Mesendoderm (in vitro differentiated cells): ENCODE data around the gene INPP5E.

ENCODE experiments used
- DNase-seq: peaks from one replicate; pipeline ENCODE4 v3.0.0; 2013
- H2AK5ac ChIP-seq: 2 replicates; pipeline ENCODE4 v1.6.1; 2013; ENCODE audit warnings: low read length, inconsistent platforms
- H2BK120ac ChIP-seq: 2 replicates; pipeline ENCODE4 v1.6.1; 2013; ENCODE audit warnings: low read depth, mild to moderate bottlenecking, low read length, moderate library complexity, mixed read lengths
- H2BK15ac ChIP-seq: replicated peaks from 2 replicates; pipeline ENCODE4 v1.6.1; 2013; ENCODE audit warnings: low read depth, mild to moderate bottlenecking, moderate library complexity
- H2BK5ac ChIP-seq: 2 replicates; pipeline ENCODE4 v1.6.1; 2013; ENCODE audit warnings: low read length, inconsistent platforms
- H3K18ac ChIP-seq: 2 replicates; pipeline ENCODE4 v1.6.1; 2013; ENCODE audit warnings: mild to moderate bottlenecking, low read length, mixed read lengths
- H3K23ac ChIP-seq: one replicate; pipeline ENCODE4 v1.6.1; 2013; ENCODE audit warnings: low read length
- H3K27ac ChIP-seq: 2 replicates; pipeline ENCODE4 v1.5.1; 2013; ENCODE audit warnings: low read depth, mild to moderate bottlenecking, inconsistent platforms, low read length, moderate library complexity
- H3K27me3 ChIP-seq: 2 replicates; pipeline ENCODE4 v1.6.1; 2013; ENCODE audit warnings: low read length, control low read depth, mild to moderate bottlenecking, inconsistent platforms; ENCODE audit not compliant: insufficient read depth, poor library complexity
- H3K36me3 ChIP-seq: 2 replicates; pipeline ENCODE4 v1.6.1; 2013; ENCODE audit warnings: low read length, inconsistent platforms; ENCODE audit not compliant: control insufficient read depth, insufficient read depth
- H3K4ac ChIP-seq: one replicate; pipeline ENCODE4 v1.6.1; 2013; ENCODE audit warnings: low read depth, mild to moderate bottlenecking, low read length, moderate library complexity
- H3K4me1 ChIP-seq: 2 replicates; pipeline ENCODE4 v1.6.1; 2013; ENCODE audit warnings: low read depth, low read length, inconsistent platforms; ENCODE audit not compliant: control insufficient read depth
- H3K4me2 ChIP-seq: 2 replicates; pipeline ENCODE4 v1.6.1; 2013; ENCODE audit warnings: low read length
- H3K4me3 ChIP-seq: 2 replicates; pipeline ENCODE4 v1.5.1; 2013; ENCODE audit warnings: mild to moderate bottlenecking, low read length
- H3K56ac ChIP-seq: one replicate; pipeline ENCODE4 v1.6.1; 2013; ENCODE audit warnings: low read length
- H3K79me1 ChIP-seq: 2 replicates; pipeline ENCODE4 v1.6.1; 2013; ENCODE audit warnings: low read length, inconsistent platforms
- H3K79me2 ChIP-seq: 2 replicates; pipeline ENCODE4 v1.6.1; 2013; ENCODE audit warnings: mild to moderate bottlenecking, low read length; ENCODE audit not compliant: control insufficient read depth, insufficient read depth
- H3K9ac ChIP-seq: 2 replicates; pipeline ENCODE4 v1.6.1; 2013; ENCODE audit warnings: low read length, inconsistent platforms
- H4K5ac ChIP-seq: one replicate; pipeline ENCODE4 v1.6.1; 2013; ENCODE audit warnings: low read length
- H4K8ac ChIP-seq: one replicate; pipeline ENCODE4 v1.6.1; 2013; ENCODE audit warnings: low read depth, mild to moderate bottlenecking, control low read depth, low read length, moderate library complexity
- WGBS: extraction: QIAGEN DNeasy Blood & Tissue Kit; methylation state at CpG from one replicate; pipeline ENCODE4 v1.1.7; 2013; ENCODE audit warnings: low lambda C conversion rate, missing lambda C conversion rate; ENCODE audit not compliant: insufficient coverage; ENCODE audit errors: extremely low coverage; 5-methylcytosine and 5-hydroxymethylcytosine counted together

Gene INPP5E

DNA sequence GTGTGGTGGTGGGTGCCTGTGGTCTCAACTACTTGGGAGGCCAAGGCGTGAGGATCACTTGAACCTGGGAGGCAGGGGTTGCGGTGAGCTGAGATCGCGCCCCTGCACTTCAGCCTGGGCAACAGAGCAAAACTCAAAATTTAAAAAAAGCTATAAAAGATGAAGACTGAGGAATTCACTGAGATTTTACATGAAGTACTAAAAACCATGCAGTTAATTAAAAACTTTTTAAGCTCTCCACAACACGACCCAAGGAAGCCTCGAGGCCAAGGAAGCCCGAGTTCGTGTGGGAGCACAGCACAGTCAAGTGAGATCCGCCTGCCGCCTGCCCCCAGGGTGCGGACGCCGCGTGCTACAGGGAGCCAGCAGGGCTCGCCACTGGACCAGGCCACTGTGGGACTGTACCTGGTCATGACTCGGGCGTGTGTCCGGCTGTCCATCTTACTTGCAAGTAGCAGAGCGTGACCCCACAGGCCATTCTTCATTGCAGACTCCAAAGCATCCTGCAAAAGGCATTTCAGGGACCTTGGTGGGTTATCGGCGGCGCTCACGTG, 21.2 kb upstream of the INPP5E start:
- DNase-seq = no peak
- Histone ChIP-seq H2BK120ac (no peak overlapping the region), H2AK5ac (no peak overlapping the region), H3K4me3 (no peak overlapping the region), H2BK15ac (no peak overlapping the region), H2BK5ac (no peak overlapping the region), H3K56ac (no peak overlapping the region), H3K9ac (no peak overlapping the region), H4K5ac (no peak overlapping the region), H3K79me2 (no peaks in the 10 kb centered on the region), H3K79me1 (peaks cover 2% of the 10 kb centered on the region), H3K18ac (no peak overlapping the region), H3K36me3 (peaks cover 24% of the 10 kb centered on the region), H3K4me1 (no peaks in the 10 kb centered on the region), H4K8ac (no peak overlapping the region), H3K27me3 (no peaks in the 10 kb centered on the region), H3K4me2 (no peak overlapping the region), H3K23ac (no peak overlapping the region), H3K4ac (no peak overlapping the region), H3K27ac (no peak overlapping the region)
- WGBS = no CpG with 5 or more reads among the region's 23 CpGs

- Histone ChIP-seq H3K4me2 (no peak overlapping the region), H3K36me3 (peaks cover 29% of the 10 kb centered on the region), H2AK5ac (no peak overlapping the region), H2BK15ac (no peak overlapping the region), H2BK120ac (no peak overlapping the region), H3K23ac (no peak overlapping the region), H3K4me1 (no peaks in the 10 kb centered on the region), H3K79me2 (no peaks in the 10 kb centered on the region), H3K27me3 (no peaks in the 10 kb centered on the region), H3K27ac (no peak overlapping the region), H3K4me3 (no peak overlapping the region), H3K9ac (no peak overlapping the region), H4K5ac (no peak overlapping the region), H3K56ac (no peak overlapping the region), H2BK5ac (no peak overlapping the region), H3K18ac (no peak overlapping the region), H3K79me1 (peaks cover 2% of the 10 kb centered on the region), H3K4ac (no peak overlapping the region), H4K8ac (no peak overlapping the region)
- no peak for DNase-seq
- no CpG with 5 or more reads among the region's 28 CpGs for WGBS
These were observed 19.8 kb upstream of the INPP5E start for GRCh38 chr9:136459425-136459824.

DNA sequence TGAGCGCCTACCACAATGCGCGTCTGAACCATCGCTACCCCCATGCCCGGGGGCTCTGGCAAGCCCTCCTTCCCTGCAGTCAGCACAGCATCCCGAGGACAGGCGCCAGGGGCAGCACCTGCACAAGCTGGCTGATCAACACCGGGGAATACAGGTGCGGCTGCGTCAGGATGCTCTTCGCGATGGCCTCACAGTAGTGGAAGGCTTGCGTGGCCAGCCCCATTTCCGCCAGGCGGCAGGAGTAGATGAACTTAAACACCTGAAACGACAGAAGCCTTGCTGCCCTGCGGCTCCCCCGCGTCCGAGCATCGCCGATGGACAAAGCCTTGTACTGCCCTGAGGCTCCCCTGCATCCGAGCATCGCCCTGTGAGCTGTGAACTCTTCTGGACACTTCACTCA, 17.7 kb upstream of the INPP5E start:
- no CpG with 5 or more reads among the region's 24 CpGs for WGBS
- H3K4me3 ChIP-seq = no peak overlapping the region

DNA sequence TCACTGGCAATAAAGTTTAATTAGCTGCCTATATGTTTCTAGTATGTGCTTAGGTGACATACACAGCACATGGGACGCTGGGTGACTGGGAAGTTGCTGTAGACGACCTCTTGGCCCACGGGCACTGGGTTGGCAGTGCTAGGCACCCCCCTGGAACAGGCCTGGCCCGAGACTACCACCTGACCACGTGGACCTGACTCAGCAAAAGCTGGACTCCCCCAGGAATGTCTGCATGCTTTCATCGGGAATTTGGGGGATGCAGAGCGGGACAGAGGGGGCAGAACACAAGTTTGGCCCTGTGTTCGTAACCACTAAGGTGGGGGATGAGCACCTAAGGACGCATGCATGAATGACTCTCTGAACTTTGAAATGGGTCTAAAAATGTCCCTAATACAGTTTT, 16.6 kb upstream of the INPP5E start:
- WGBS = no CpG with 5 or more reads among the region's 9 CpGs
- Histone ChIP-seq H4K8ac (no peak overlapping the region), H3K4me1 (no peaks in the 10 kb centered on the region), H2AK5ac (no peak overlapping the region), H3K4ac (no peak overlapping the region), H3K36me3 (peaks cover 25% of the 10 kb centered on the region), H3K79me2 (no peaks in the 10 kb centered on the region), H3K9ac (no peak overlapping the region), H3K4me2 (no peak overlapping the region), H2BK5ac (no peak overlapping the region), H3K4me3 (no peak overlapping the region), H3K23ac (no peak overlapping the region), H3K79me1 (no peaks in the 10 kb centered on the region), H3K27ac (no peak overlapping the region), H3K27me3 (no peaks in the 10 kb centered on the region), H2BK15ac (no peak overlapping the region), H4K5ac (no peak overlapping the region), H3K18ac (no peak overlapping the region), H2BK120ac (no peak overlapping the region), H3K56ac (no peak overlapping the region)
- DNase-seq = no peak

More for the DNA sequence above, 17.7 kb upstream of the INPP5E start:
- H2BK120ac ChIP-seq = no peak overlapping the region
- H3K4me2 ChIP-seq = no peak overlapping the region
- no peak overlapping the region for H3K27ac ChIP-seq
- no peak overlapping the region for H2BK5ac ChIP-seq
- H3K79me1 ChIP-seq = no peaks in the 10 kb centered on the region
- no peak overlapping the region for H3K4ac ChIP-seq
- DNase-seq = no peak
- H4K8ac ChIP-seq = no peak overlapping the region
- H3K4me1 ChIP-seq = no peaks in the 10 kb centered on the region
- H3K9ac ChIP-seq = no peak overlapping the region
- H3K79me2 ChIP-seq = no peaks in the 10 kb centered on the region
- peaks cover 29% of the 10 kb centered on the region for H3K36me3 ChIP-seq
- H3K56ac ChIP-seq = no peak overlapping the region
- no peaks in the 10 kb centered on the region for H3K27me3 ChIP-seq
- no peak overlapping the region for H2BK15ac ChIP-seq
- no peak overlapping the region for H3K23ac ChIP-seq
- no peak overlapping the region for H2AK5ac ChIP-seq
- H3K18ac ChIP-seq = no peak overlapping the region
- H4K5ac ChIP-seq = no peak overlapping the region

DNA sequence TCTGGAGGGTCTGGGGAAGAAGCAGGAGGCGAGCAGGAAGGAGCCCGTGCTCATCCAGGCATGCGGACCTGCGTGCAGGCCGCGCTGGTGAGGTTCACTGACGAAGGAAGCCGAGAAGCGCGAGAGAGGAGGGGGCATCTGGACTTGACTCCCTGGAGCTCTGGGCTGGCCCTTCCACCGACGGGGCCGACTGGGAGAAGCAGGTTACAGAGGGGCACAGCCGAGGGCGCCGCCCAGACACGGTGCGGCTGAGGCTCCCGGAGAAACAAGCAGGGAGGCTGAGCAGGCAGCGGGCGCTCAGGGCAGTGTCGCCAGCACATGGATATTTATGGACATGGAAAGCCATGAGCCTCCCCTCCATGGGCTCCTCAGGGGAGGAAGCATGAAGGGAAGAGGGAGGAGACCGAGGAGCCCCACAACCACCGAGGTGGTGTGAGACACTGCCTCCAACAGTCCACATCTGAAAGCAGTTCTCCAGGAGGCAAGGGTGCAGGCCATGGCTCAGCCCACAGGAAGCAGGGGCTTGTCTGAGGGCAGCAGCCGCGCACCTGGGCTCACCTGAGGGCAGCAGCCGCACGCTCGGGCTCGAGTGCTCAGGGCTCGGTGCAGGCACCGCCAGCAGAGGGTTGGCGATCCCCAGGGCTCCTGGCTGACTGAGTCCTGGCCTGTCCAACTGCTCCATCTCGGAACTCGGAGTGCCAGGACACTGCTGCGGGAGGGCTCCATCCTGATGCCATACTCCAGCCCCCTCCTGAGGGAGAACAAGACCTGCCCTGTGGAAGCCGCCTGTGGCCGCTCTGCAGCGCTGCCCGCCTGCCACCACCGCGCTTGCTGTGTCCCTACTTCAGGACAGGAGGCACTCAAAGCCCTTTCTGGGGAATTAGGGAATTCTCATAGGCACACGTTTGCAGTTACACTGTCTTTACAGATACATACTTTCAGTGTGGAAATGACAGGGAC, 15.7 kb upstream of the INPP5E start:
- no peaks in the 10 kb centered on the region for H3K27me3 ChIP-seq
- H3K18ac ChIP-seq = no peak overlapping the region

More for the DNA sequence above, 15.7 kb upstream of the INPP5E start:
- no peak for DNase-seq
- no peak overlapping the region for H4K8ac ChIP-seq
- H2BK15ac ChIP-seq = no peak overlapping the region
- no peak overlapping the region for H2BK5ac ChIP-seq
- H3K79me2 ChIP-seq = no peaks in the 10 kb centered on the region
- H3K79me1 ChIP-seq = no peaks in the 10 kb centered on the region
- no peak overlapping the region for H3K27ac ChIP-seq
- H4K5ac ChIP-seq = no peak overlapping the region
- H3K4me2 ChIP-seq = no peak overlapping the region
- H3K4me3 ChIP-seq = no peak overlapping the region
- no peak overlapping the region for H3K56ac ChIP-seq
- H3K23ac ChIP-seq = no peak overlapping the region
- no peaks in the 10 kb centered on the region for H3K4me1 ChIP-seq
- no peak overlapping the region for H3K4ac ChIP-seq
- H3K36me3 ChIP-seq = peaks cover 29% of the 10 kb centered on the region
- no peak overlapping the region for H2BK120ac ChIP-seq
- no peak overlapping the region for H3K9ac ChIP-seq
- no peak overlapping the region for H2AK5ac ChIP-seq
- no CpG with 5 or more reads among the region's 43 CpGs for WGBS
